Glutamatergic neuron (in vitro differentiated cells): ENCODE measurements around the gene ZFYVE26. TPM values are rescaled to one million over a fixed set of nuclear protein-coding genes. Genes with fewer than 3 reads are reported as not detected.
A peak's percentile ranks its signal among the peaks of the same experiment; 100 is the strongest.

Experiments used
- DNase-seq: peaks from one replicate; pipeline ENCODE4 v3.0.0; 2022
- H3K27ac Mint-ChIP-seq: one replicate; pipeline ENCODE4 v1.8.0; 2020; ENCODE audit warnings: mild to moderate bottlenecking, mixed read lengths, inconsistent platforms; ENCODE audit not compliant: unreplicated experiment
- H3K27me3 Mint-ChIP-seq: one replicate; pipeline ENCODE4 v1.8.0; 2020; ENCODE audit warnings: mild to moderate bottlenecking, moderate library complexity, mixed read lengths, inconsistent platforms; ENCODE audit not compliant: unreplicated experiment
- H3K36me3 Mint-ChIP-seq: one replicate; pipeline ENCODE4 v1.8.0; 2020; ENCODE audit warnings: mild to moderate bottlenecking, mixed read lengths, inconsistent platforms; ENCODE audit not compliant: unreplicated experiment
- H3K4me1 Mint-ChIP-seq: one replicate; pipeline ENCODE4 v1.8.0; 2020; ENCODE audit warnings: mild to moderate bottlenecking, low read depth, mixed read lengths, inconsistent platforms; ENCODE audit not compliant: unreplicated experiment
- H3K4me3 Mint-ChIP-seq: one replicate; pipeline ENCODE4 v1.8.0; 2020; ENCODE audit warnings: mild to moderate bottlenecking, mixed read lengths, inconsistent platforms; ENCODE audit not compliant: unreplicated experiment
- H3K9me3 Mint-ChIP-seq: one replicate; pipeline ENCODE4 v1.8.0; 2020; ENCODE audit warnings: mild to moderate bottlenecking, moderate library complexity, mixed read lengths, inconsistent platforms; ENCODE audit not compliant: unreplicated experiment
- long read RNA-seq: library from polyadenylated mRNA; unstranded; transcript quantifications from one replicate; pipeline ENCODE4 v2.0.0, GENCODE V29; 2020; ENCODE audit not compliant: unreplicated experiment
- total RNA-seq: library from RNA; stranded (reverse); fragmentation: NEBNext Ultra II Directional; extraction: Animal tissue kit (Norgen Biotek cat#: 25700); gene quantifications from one replicate; pipeline ENCODE4 v1.2.1, GENCODE V29; 2021; ENCODE audit not compliant: unreplicated experiment
- TF ChIP-seq, protein P1 (sequence below): fragments of 200-600 bp; sonication (generic); IDR thresholded peaks from one replicate; pipeline ENCODE4 v1.5.0; 2021; ENCODE audit not compliant: partially characterized antibody, unreplicated experiment

Gene ZFYVE26
- 32.5 TPM for total RNA-seq
- long read RNA-seq, result 0 reads

- H3K4me3 Mint-ChIP-seq, result peak within 1 kb of the TSS; percentile 94
- TF ChIP-seq, protein P1, sequence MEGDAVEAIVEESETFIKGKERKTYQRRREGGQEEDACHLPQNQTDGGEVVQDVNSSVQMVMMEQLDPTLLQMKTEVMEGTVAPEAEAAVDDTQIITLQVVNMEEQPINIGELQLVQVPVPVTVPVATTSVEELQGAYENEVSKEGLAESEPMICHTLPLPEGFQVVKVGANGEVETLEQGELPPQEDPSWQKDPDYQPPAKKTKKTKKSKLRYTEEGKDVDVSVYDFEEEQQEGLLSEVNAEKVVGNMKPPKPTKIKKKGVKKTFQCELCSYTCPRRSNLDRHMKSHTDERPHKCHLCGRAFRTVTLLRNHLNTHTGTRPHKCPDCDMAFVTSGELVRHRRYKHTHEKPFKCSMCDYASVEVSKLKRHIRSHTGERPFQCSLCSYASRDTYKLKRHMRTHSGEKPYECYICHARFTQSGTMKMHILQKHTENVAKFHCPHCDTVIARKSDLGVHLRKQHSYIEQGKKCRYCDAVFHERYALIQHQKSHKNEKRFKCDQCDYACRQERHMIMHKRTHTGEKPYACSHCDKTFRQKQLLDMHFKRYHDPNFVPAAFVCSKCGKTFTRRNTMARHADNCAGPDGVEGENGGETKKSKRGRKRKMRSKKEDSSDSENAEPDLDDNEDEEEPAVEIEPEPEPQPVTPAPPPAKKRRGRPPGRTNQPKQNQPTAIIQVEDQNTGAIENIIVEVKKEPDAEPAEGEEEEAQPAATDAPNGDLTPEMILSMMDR, result no peak
- peak; percentile 88 for DNase-seq
- H3K36me3 Mint-ChIP-seq, result no peaks in the 10 kb centered on the region
- peaks cover 8% of the 10 kb centered on the region for H3K4me1 Mint-ChIP-seq
- peak within 1 kb of the TSS; percentile 95 for H3K27ac Mint-ChIP-seq
- peaks cover 5% of the 10 kb centered on the region for H3K27me3 Mint-ChIP-seq
- peaks cover 9% of the 10 kb centered on the region for H3K9me3 Mint-ChIP-seq
These were observed at the start of gene ZFYVE26 for GRCh38 chr14:67816326-67817002. TSS of gene ZFYVE26 (minus strand) at chr14:67816590. CDS start at chr14:67815963, 627 bp downstream.

GRCh38 chr14:67863223-67863622 is 46.8 kb upstream of the ZFYVE26 start:
- Mint-ChIP-seq H3K9me3 (peaks cover 3% of the 10 kb centered on the region), H3K36me3 (peaks cover 9% of the 10 kb centered on the region), H3K4me3 (no peak overlapping the region), H3K27ac (no peak overlapping the region), H3K27me3 (no peaks in the 10 kb centered on the region), H3K4me1 (no peaks in the 10 kb centered on the region)
- no peak for DNase-seq
- TF ChIP-seq, protein P1, result no peak

DNA sequence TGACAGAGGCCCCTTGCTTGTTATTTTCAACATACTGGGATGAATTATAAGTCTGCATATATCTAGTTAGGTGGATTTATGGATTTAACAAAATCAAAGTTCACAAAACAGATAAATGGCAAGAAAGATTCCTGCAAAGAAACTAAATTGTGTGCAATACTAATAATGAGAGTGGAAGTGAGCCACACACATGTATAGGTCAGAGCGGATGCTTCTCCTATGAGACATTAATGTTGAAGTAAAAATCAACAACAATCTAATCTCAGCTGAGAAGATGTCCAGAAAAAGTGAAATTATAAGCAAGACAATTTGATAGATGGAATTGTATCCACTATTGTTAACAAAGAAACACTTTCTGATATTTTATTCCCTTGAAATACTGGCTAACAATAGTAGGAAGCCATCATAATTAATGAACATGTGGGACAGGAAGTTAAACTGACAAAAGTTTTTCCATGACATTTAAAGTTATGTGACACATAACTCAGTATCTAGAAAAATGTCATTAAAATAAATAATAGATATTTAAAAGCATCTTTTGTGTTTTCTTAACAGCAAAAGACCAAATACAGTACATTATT is 42.9 kb upstream of the ZFYVE26 start:
- no peak overlapping the region for H3K27ac Mint-ChIP-seq
- no peak for DNase-seq
- no peak overlapping the region for H3K4me3 Mint-ChIP-seq
- H3K4me1 Mint-ChIP-seq, result no peaks in the 10 kb centered on the region
- H3K27me3 Mint-ChIP-seq, result no peaks in the 10 kb centered on the region
- no peaks in the 10 kb centered on the region for H3K9me3 Mint-ChIP-seq
- TF ChIP-seq, protein P1, result no peak
- H3K36me3 Mint-ChIP-seq, result no peaks in the 10 kb centered on the region

DNA sequence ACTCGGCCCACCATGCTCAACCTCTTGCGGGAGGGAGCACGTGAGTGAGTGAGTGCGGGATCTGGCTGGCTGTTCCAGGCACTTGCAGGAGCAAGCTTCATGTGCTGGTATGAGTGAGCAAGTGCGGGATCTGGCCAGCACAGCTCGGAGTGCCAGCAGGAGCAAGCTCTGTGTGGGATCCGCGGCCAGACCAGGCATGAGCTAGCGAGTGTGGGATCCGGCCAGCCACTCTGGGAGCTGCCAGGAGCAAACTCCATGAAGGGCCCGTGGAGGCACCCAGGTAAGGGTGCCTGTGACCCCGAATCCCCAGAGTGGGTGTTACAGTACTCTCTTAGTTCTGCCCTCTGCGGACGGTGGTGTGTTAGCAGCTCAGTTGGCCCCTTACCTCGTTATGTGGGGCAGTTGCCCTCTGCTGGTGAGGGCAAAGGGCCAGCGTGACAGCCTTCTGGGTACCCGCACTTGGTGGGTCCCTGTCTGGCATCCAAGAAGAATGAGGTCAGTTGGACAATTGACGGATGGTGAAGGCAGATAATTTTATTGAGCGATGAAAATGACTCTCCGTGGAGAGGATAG is 41.5 kb upstream of the ZFYVE26 start:
- no peak overlapping the region for H3K4me3 Mint-ChIP-seq
- no peaks in the 10 kb centered on the region for H3K4me1 Mint-ChIP-seq
- H3K27ac Mint-ChIP-seq, result no peak overlapping the region
- no peaks in the 10 kb centered on the region for H3K27me3 Mint-ChIP-seq
- H3K36me3 Mint-ChIP-seq, result no peaks in the 10 kb centered on the region
- TF ChIP-seq, protein P1, result no peak
- H3K9me3 Mint-ChIP-seq, result no peaks in the 10 kb centered on the region
- no peak for DNase-seq

DNA sequence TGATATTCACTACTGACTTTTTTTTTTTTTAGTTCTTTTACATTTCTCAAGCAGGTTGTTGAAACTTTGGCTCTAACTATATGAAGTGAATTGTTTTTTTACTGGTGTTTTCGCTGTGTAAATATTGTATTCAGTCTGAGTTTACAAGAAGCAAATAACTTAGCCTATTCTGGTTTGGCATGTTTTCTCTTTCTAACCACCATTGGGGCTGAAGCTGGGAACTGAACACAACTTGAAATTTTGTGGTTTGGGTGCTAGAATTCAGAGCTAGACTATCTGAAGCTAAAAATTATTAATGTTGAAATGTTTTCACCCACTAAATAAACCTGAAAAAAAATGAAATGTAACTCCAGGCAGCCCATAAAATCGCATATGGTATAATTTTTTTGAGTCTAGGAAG is 40.4 kb upstream of the ZFYVE26 start:
- H3K9me3 Mint-ChIP-seq, result no peaks in the 10 kb centered on the region
- TF ChIP-seq, protein P1, result no peak
- H3K4me3 Mint-ChIP-seq, result no peak overlapping the region
- no peaks in the 10 kb centered on the region for H3K27me3 Mint-ChIP-seq
- H3K4me1 Mint-ChIP-seq, result no peaks in the 10 kb centered on the region
- no peak overlapping the region for H3K27ac Mint-ChIP-seq
- DNase-seq, result no peak
- H3K36me3 Mint-ChIP-seq, result no peaks in the 10 kb centered on the region
